ENCODE data around the gene PLD1.

The PLD1 gene

GRCh38 chr3:171666516-171666915, 143.8 kb downstream of the PLD1 start:
- no peak overlapping the region for H3K4me3 ChIP-seq (ENCODE audit: low read length)
- H3K4ac ChIP-seq (ENCODE audit: low read depth, low read length): no peak overlapping the region
- no peak overlapping the region for H3K27ac ChIP-seq (ENCODE audit: low read depth, low read length)
- no peak overlapping the region for H3K9ac ChIP-seq (ENCODE audit: low read length)
- H3K79me1 ChIP-seq (ENCODE audit: low read length): no peaks in the 10 kb centered on the region
- H3K23ac ChIP-seq (ENCODE audit: low read length): no peak overlapping the region
- H3K56ac ChIP-seq (ENCODE audit: low read length): no peak overlapping the region
- no peaks in the 10 kb centered on the region for H3K4me1 ChIP-seq (ENCODE audit: control insufficient read depth, low read depth, low read length)
- H4K5ac ChIP-seq (ENCODE audit: low read length): no peak overlapping the region
- H2BK120ac ChIP-seq (ENCODE audit: low read depth, low read length): no peak overlapping the region
- H3K36me3 ChIP-seq (ENCODE audit: control insufficient read depth, insufficient read depth, low read length): no peaks in the 10 kb centered on the region
- no peaks in the 10 kb centered on the region for H3K27me3 ChIP-seq (ENCODE audit: insufficient read depth, low read length, poor library complexity)
- no peak overlapping the region for H2BK5ac ChIP-seq (ENCODE audit: low read length)
- H3K18ac ChIP-seq (ENCODE audit: low read length): no peak overlapping the region
- no peak overlapping the region for H2AK5ac ChIP-seq (ENCODE audit: low read length)
- no peak for DNase-seq
- 100% methylated on average over 1 of the region's 4 CpGs for WGBS (ENCODE audit: extremely low coverage, insufficient coverage, low lambda C conversion rate)
- H3K79me2 ChIP-seq (ENCODE audit: control insufficient read depth, insufficient read depth, low read length): no peaks in the 10 kb centered on the region
- no peak overlapping the region for H3K4me2 ChIP-seq (ENCODE audit: low read length)
- H4K8ac ChIP-seq (ENCODE audit: low read depth, low read length): no peak overlapping the region
- H2BK15ac ChIP-seq (replicated peaks; ENCODE audit: low read depth): no peak overlapping the region

- Histone ChIP-seq H3K79me1 (ENCODE audit: low read length) (no peaks in the 10 kb centered on the region), H3K27ac (ENCODE audit: low read depth, low read length) (no peak overlapping the region), H2BK120ac (ENCODE audit: low read depth, low read length) (no peak overlapping the region), H3K23ac (ENCODE audit: low read length) (no peak overlapping the region), H3K4ac (ENCODE audit: low read depth, low read length) (no peak overlapping the region), H3K4me1 (ENCODE audit: control insufficient read depth, low read depth, low read length) (no peaks in the 10 kb centered on the region), H3K36me3 (ENCODE audit: control insufficient read depth, insufficient read depth, low read length) (no peaks in the 10 kb centered on the region), H3K27me3 (ENCODE audit: insufficient read depth, low read length, poor library complexity) (no peaks in the 10 kb centered on the region), H3K18ac (ENCODE audit: low read length) (no peak overlapping the region), H3K79me2 (ENCODE audit: control insufficient read depth, insufficient read depth, low read length) (no peaks in the 10 kb centered on the region), H3K56ac (ENCODE audit: low read length) (no peak overlapping the region), H2BK5ac (ENCODE audit: low read length) (no peak overlapping the region), H2AK5ac (ENCODE audit: low read length) (no peak overlapping the region), H2BK15ac (replicated peaks; ENCODE audit: low read depth) (no peak overlapping the region), H3K4me3 (ENCODE audit: low read length) (no peak overlapping the region), H3K9ac (ENCODE audit: low read length) (no peak overlapping the region), H4K5ac (ENCODE audit: low read length) (no peak overlapping the region), H3K4me2 (ENCODE audit: low read length) (no peak overlapping the region), H4K8ac (ENCODE audit: low read depth, low read length) (no peak overlapping the region)
- WGBS (ENCODE audit: extremely low coverage, insufficient coverage, low lambda C conversion rate): 80% methylated on average over 1 of the region's 4 CpGs
- DNase-seq: no peak
Measured at GRCh38 chr3:171663805-171664204, 146.5 kb downstream of the PLD1 start.

- Histone ChIP-seq H4K5ac (ENCODE audit: low read length) (no peak overlapping the region), H2BK15ac (replicated peaks; ENCODE audit: low read depth) (no peak overlapping the region), H3K36me3 (ENCODE audit: control insufficient read depth, insufficient read depth, low read length) (no peaks in the 10 kb centered on the region), H3K4me3 (ENCODE audit: low read length) (no peak overlapping the region), H3K27me3 (ENCODE audit: insufficient read depth, low read length, poor library complexity) (no peaks in the 10 kb centered on the region), H2BK120ac (ENCODE audit: low read depth, low read length) (no peak overlapping the region), H3K4me1 (ENCODE audit: control insufficient read depth, low read depth, low read length) (no peaks in the 10 kb centered on the region), H3K27ac (ENCODE audit: low read depth, low read length) (no peak overlapping the region), H3K79me2 (ENCODE audit: control insufficient read depth, insufficient read depth, low read length) (no peaks in the 10 kb centered on the region), H3K4ac (ENCODE audit: low read depth, low read length) (no peak overlapping the region), H3K4me2 (ENCODE audit: low read length) (no peak overlapping the region), H3K79me1 (ENCODE audit: low read length) (no peaks in the 10 kb centered on the region), H3K56ac (ENCODE audit: low read length) (no peak overlapping the region), H3K23ac (ENCODE audit: low read length) (no peak overlapping the region), H2AK5ac (ENCODE audit: low read length) (no peak overlapping the region), H3K18ac (ENCODE audit: low read length) (no peak overlapping the region), H4K8ac (ENCODE audit: low read depth, low read length) (no peak overlapping the region), H2BK5ac (ENCODE audit: low read length) (no peak overlapping the region), H3K9ac (ENCODE audit: low read length) (no peak overlapping the region)
- WGBS (ENCODE audit: extremely low coverage, insufficient coverage, low lambda C conversion rate): no CpG with 5 or more reads among the region's 3 CpGs
- no peak for DNase-seq
Measured at GRCh38 chr3:171661484-171661883, 148.8 kb downstream of the PLD1 start.

- Histone ChIP-seq H3K36me3 (ENCODE audit: control insufficient read depth, insufficient read depth, low read length) (no peaks in the 10 kb centered on the region), H4K8ac (ENCODE audit: low read depth, low read length) (no peak overlapping the region), H4K5ac (ENCODE audit: low read length) (no peak overlapping the region), H3K79me2 (ENCODE audit: control insufficient read depth, insufficient read depth, low read length) (no peaks in the 10 kb centered on the region), H3K18ac (ENCODE audit: low read length) (no peak overlapping the region), H3K27me3 (ENCODE audit: insufficient read depth, low read length, poor library complexity) (no peaks in the 10 kb centered on the region), H3K4ac (ENCODE audit: low read depth, low read length) (no peak overlapping the region), H2BK15ac (replicated peaks; ENCODE audit: low read depth) (no peak overlapping the region), H3K9ac (ENCODE audit: low read length) (no peak overlapping the region), H3K4me1 (ENCODE audit: control insufficient read depth, low read depth, low read length) (no peaks in the 10 kb centered on the region), H3K79me1 (ENCODE audit: low read length) (no peaks in the 10 kb centered on the region), H2BK120ac (ENCODE audit: low read depth, low read length) (no peak overlapping the region), H3K23ac (ENCODE audit: low read length) (no peak overlapping the region), H3K27ac (ENCODE audit: low read depth, low read length) (no peak overlapping the region), H3K56ac (ENCODE audit: low read length) (no peak overlapping the region), H2BK5ac (ENCODE audit: low read length) (no peak overlapping the region), H2AK5ac (ENCODE audit: low read length) (no peak overlapping the region), H3K4me2 (ENCODE audit: low read length) (no peak overlapping the region), H3K4me3 (ENCODE audit: low read length) (no peak overlapping the region)
- no peak for DNase-seq
- WGBS (ENCODE audit: extremely low coverage, insufficient coverage, low lambda C conversion rate): no CpG with 5 or more reads among the region's 3 CpGs
Measured at GRCh38 chr3:171660188-171660587, 150.1 kb downstream of the PLD1 start.

GRCh38 chr3:171658841-171659240, 151.4 kb downstream of the PLD1 start:
- WGBS (ENCODE audit: extremely low coverage, insufficient coverage, low lambda C conversion rate): no CpG with 5 or more reads among the region's 3 CpGs
- H3K36me3 ChIP-seq (ENCODE audit: control insufficient read depth, insufficient read depth, low read length): no peaks in the 10 kb centered on the region
- H2AK5ac ChIP-seq (ENCODE audit: low read length): no peak overlapping the region

GRCh38 chr3:171654809-171655208, 155.5 kb downstream of the PLD1 start:
- no peaks in the 10 kb centered on the region for H3K36me3 ChIP-seq (ENCODE audit: control insufficient read depth, insufficient read depth, low read length)
- DNase-seq: no peak
- no peak overlapping the region for H3K56ac ChIP-seq (ENCODE audit: low read length)
- no peak overlapping the region for H3K4me2 ChIP-seq (ENCODE audit: low read length)
- no peak overlapping the region for H3K23ac ChIP-seq (ENCODE audit: low read length)
- H2BK5ac ChIP-seq (ENCODE audit: low read length): no peak overlapping the region
- no CpG with 5 or more reads among the region's 3 CpGs for WGBS (ENCODE audit: extremely low coverage, insufficient coverage, low lambda C conversion rate)
- H4K5ac ChIP-seq (ENCODE audit: low read length): no peak overlapping the region
- H2BK120ac ChIP-seq (ENCODE audit: low read depth, low read length): no peak overlapping the region
- no peaks in the 10 kb centered on the region for H3K79me1 ChIP-seq (ENCODE audit: low read length)
- no peak overlapping the region for H2AK5ac ChIP-seq (ENCODE audit: low read length)
- H3K27ac ChIP-seq (ENCODE audit: low read depth, low read length): no peak overlapping the region
- H3K4ac ChIP-seq (ENCODE audit: low read depth, low read length): no peak overlapping the region
- H4K8ac ChIP-seq (ENCODE audit: low read depth, low read length): no peak overlapping the region
- no peak overlapping the region for H3K18ac ChIP-seq (ENCODE audit: low read length)
- H3K4me1 ChIP-seq (ENCODE audit: control insufficient read depth, low read depth, low read length): no peaks in the 10 kb centered on the region
- H3K4me3 ChIP-seq (ENCODE audit: low read length): no peak overlapping the region
- no peaks in the 10 kb centered on the region for H3K27me3 ChIP-seq (ENCODE audit: insufficient read depth, low read length, poor library complexity)
- no peak overlapping the region for H3K9ac ChIP-seq (ENCODE audit: low read length)
- no peak overlapping the region for H2BK15ac ChIP-seq (replicated peaks; ENCODE audit: low read depth)
- no peaks in the 10 kb centered on the region for H3K79me2 ChIP-seq (ENCODE audit: control insufficient read depth, insufficient read depth, low read length)

More at GRCh38 chr3:171658841-171659240, 151.4 kb downstream of the PLD1 start:
- Histone ChIP-seq H3K27me3 (ENCODE audit: insufficient read depth, low read length, poor library complexity) (no peaks in the 10 kb centered on the region), H3K79me2 (ENCODE audit: control insufficient read depth, insufficient read depth, low read length) (no peaks in the 10 kb centered on the region), H3K27ac (ENCODE audit: low read depth, low read length) (no peak overlapping the region), H3K4me3 (ENCODE audit: low read length) (no peak overlapping the region), H3K56ac (ENCODE audit: low read length) (no peak overlapping the region), H3K9ac (ENCODE audit: low read length) (no peak overlapping the region), H3K4ac (ENCODE audit: low read depth, low read length) (no peak overlapping the region), H3K4me2 (ENCODE audit: low read length) (no peak overlapping the region), H2BK5ac (ENCODE audit: low read length) (no peak overlapping the region), H3K18ac (ENCODE audit: low read length) (no peak overlapping the region), H3K23ac (ENCODE audit: low read length) (no peak overlapping the region), H2BK120ac (ENCODE audit: low read depth, low read length) (no peak overlapping the region), H2BK15ac (replicated peaks; ENCODE audit: low read depth) (no peak overlapping the region), H4K8ac (ENCODE audit: low read depth, low read length) (no peak overlapping the region), H4K5ac (ENCODE audit: low read length) (no peak overlapping the region), H3K79me1 (ENCODE audit: low read length) (no peaks in the 10 kb centered on the region), H3K4me1 (ENCODE audit: control insufficient read depth, low read depth, low read length) (no peaks in the 10 kb centered on the region)
- no peak for DNase-seq

All from mesendoderm (in vitro differentiated cells).